ENCODE measurements around the gene GGN. TPM values are rescaled to one million over a fixed set of nuclear protein-coding genes. Genes with fewer than 3 reads are reported as not detected.
A peak's percentile ranks its signal among the peaks of the same experiment; 100 is the strongest.

GGN gene
- total RNA-seq, 1 experiment from 2014 or later: 1.5 TPM

- no peak within 1 kb of the TSS for H4K91ac ChIP-seq (ENCODE audit: insufficient read length, low read depth, low read length)
- H3K36me3 Mint-ChIP-seq (ENCODE audit: insufficient read depth in 1 of 3, low read depth in 3 of 3): peaks cover 12 to 23% (median 14%) of the 10 kb centered on the region in 3 experiments; a peak in 6 of 7 replicates
- H3K27me3 ChIP-seq (ENCODE audit: insufficient read depth, low read length): no peaks in the 10 kb centered on the region
- no peak within 1 kb of the TSS for H4K5ac ChIP-seq (ENCODE audit: insufficient read length, low read depth, low read length)
- H2BK15ac ChIP-seq (ENCODE audit: low read depth, low read length): no peak within 1 kb of the TSS
- no CpG with 5 or more reads among the region's 65 CpGs for WGBS (ENCODE audit: extremely low coverage, insufficient read length, low lambda C conversion rate)
- H3K9ac ChIP-seq (ENCODE audit: extremely low read depth, insufficient read length, low read length): peak within 1 kb of the TSS; percentile 96
- peak within 1 kb of the TSS; percentile 99 for H3K4me3 Mint-ChIP-seq
- DNase-seq: peak; percentile 99
- peak within 1 kb of the TSS; percentile 94 for H3K14ac ChIP-seq (ENCODE audit: insufficient read depth, low read length)
- H3K27ac Mint-ChIP-seq: peak within 1 kb of the TSS; percentile 80 to 99 (median 96)
- no peak within 1 kb of the TSS for H2AFZ ChIP-seq (ENCODE audit: low read length)
- H3K9me3 ChIP-seq (ENCODE audit: control insufficient read depth, low read depth, low read length): no peaks in the 10 kb centered on the region
- H3K27me3 Mint-ChIP-seq (ENCODE audit: low read depth): peaks cover 30% of the 10 kb centered on the region
- peaks cover 12% of the 10 kb centered on the region for H3K79me1 ChIP-seq (ENCODE audit: insufficient read depth, low read depth, low read length, poor library complexity, severe bottlenecking)
- peaks cover 14 to 18% of the 10 kb centered on the region in 2 experiments for H3K4me1 Mint-ChIP-seq
- H3K4me1 ChIP-seq (ENCODE audit: insufficient read depth, low read length): no peaks in the 10 kb centered on the region
- H2BK5ac ChIP-seq (ENCODE audit: insufficient read length, low read length): no peak within 1 kb of the TSS
- peaks cover 3% of the 10 kb centered on the region for H4K20me1 ChIP-seq (ENCODE audit: control insufficient read depth, insufficient read depth, insufficient read length)
- no peak within 1 kb of the TSS for H2BK12ac ChIP-seq (ENCODE audit: insufficient read length, low read depth, low read length)
- peak within 1 kb of the TSS; percentile 37 for H3K27ac ChIP-seq (ENCODE audit: insufficient read length, low read depth, low read length)
- H3K23ac ChIP-seq (ENCODE audit: insufficient read length, low read depth, low read length): no peak within 1 kb of the TSS
- H2BK20ac ChIP-seq (ENCODE audit: low read depth, low read length, poor library complexity, severe bottlenecking): no peak within 1 kb of the TSS
- H3T11ph ChIP-seq (ENCODE audit: low read length): no peak within 1 kb of the TSS
- no peak within 1 kb of the TSS for H2BK120ac ChIP-seq (ENCODE audit: low read depth, low read length, poor library complexity, severe bottlenecking)
- H3K79me2 ChIP-seq (ENCODE audit: insufficient read depth, low read length): peaks cover 16% of the 10 kb centered on the region; the same call in 1 of the 2 replicates
- no peak within 1 kb of the TSS for H4K8ac ChIP-seq (replicated peaks; ENCODE audit: insufficient read length, low read depth, low read length)
- peak; percentile 37; the same call in 1 of the 3 replicates for TF ChIP-seq CTCF (conservative IDR thresholded peaks at IDR 0.05)
- H3K4ac ChIP-seq (ENCODE audit: low read depth, low read length): no peak within 1 kb of the TSS
- H3K4me2 ChIP-seq (ENCODE audit: insufficient read depth, insufficient read length, low read length): peak within 1 kb of the TSS; percentile 92
- no peak within 1 kb of the TSS for H3K56ac ChIP-seq (ENCODE audit: insufficient read length, low read depth, low read length)
- H3K23me2 ChIP-seq (ENCODE audit: insufficient read length, low read depth, low read length, poor library complexity, severe bottlenecking): peaks cover 12% of the 10 kb centered on the region
- peak within 1 kb of the TSS; percentile 88 for H3K18ac ChIP-seq (ENCODE audit: insufficient read length, low read depth, low read length)
- no peaks in the 10 kb centered on the region for H3K9me3 Mint-ChIP-seq
- no peak within 1 kb of the TSS for H2AK5ac ChIP-seq (ENCODE audit: insufficient read length, low read length)
These were observed 13.3 kb downstream of the GGN start, which contains the start of gene PSMD8 for GRCh38 chr19:38374332-38375097. Gene PSMD8, plus strand, starts transcription at chr19:38374571. Its CDS starts 31 bp downstream, at chr19:38374602.

Measured in H9 (cell line).